ENCODE results near the gene BOC.

Gene BOC

DNA sequence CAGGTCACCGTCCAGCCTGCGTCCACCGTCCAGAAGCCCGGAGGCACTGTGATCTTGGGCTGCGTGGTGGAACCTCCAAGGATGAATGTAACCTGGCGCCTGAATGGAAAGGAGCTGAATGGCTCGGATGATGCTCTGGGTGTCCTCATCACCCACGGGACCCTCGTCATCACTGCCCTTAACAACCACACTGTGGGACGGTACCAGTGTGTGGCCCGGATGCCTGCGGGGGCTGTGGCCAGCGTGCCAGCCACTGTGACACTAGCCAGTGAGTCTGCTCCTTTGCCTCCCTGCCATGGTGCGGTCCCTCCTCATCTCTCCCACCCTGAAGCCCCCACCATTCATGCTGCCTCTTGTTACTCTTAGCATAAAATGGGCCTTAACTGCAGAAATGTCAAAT is 39.2 kb downstream of the BOC start:
- DNase-seq, result no peak

DNA sequence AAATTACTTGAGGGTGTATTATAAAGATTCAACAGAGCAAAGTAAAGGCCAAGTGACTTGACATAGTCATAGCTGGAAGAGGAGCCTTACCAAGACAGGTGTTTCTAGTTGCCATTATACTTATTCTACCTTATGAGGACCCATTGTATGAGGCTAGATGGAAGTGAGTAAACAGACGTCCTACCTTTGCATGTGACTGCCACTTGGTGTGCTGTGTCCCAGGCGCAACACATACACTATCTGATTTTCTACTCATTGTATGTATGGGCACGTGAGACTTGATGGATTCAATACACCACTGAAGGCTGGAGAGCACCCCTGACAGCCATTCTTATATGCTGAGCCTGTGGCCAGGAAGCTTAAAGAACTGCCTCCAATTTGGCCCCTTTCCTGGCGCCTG is 40.5 kb downstream of the BOC start:
- peak; percentile 17 for DNase-seq

DNA sequence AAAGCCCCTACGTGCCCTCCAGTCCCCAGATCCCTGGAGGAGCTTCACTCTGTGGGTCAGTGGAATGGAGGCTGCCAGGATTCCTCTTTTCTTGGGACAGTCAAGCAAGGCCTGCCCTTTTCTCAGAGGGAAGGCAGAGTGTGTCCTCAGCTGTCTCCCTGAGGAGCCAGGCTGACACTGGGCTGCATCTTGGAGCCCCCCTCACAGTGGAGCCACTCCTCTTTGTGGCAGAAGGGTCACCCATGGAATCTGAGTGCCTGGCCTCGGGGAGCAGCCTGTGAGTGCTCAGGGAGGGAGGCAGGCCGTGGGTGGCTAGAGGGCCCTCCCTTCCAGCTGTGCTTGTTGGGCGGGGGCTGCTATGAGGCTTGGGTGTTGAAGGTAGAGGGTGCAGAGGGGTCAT is 41.2 kb downstream of the BOC start:
- DNase-seq, result no peak

DNA sequence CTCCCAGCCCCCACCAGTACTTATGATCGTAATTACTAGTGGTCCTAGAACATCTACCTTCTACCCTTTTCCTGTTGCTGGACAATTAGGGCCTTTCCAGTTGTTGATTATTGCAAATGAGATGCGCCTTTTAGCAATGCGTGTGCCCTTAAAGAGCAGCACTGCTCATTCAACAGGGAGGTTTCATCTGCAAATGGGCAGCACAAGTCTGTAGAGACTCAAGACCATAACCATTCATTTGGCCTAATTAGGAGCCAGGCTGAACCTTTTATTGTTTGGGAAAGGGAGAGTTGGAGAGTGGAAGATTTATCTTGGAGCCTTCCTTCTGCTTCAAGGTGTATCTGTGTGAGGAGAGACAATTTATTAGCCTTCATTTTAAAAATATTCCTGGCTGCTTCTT is 42.3 kb downstream of the BOC start:
- DNase-seq, result no peak

DNA sequence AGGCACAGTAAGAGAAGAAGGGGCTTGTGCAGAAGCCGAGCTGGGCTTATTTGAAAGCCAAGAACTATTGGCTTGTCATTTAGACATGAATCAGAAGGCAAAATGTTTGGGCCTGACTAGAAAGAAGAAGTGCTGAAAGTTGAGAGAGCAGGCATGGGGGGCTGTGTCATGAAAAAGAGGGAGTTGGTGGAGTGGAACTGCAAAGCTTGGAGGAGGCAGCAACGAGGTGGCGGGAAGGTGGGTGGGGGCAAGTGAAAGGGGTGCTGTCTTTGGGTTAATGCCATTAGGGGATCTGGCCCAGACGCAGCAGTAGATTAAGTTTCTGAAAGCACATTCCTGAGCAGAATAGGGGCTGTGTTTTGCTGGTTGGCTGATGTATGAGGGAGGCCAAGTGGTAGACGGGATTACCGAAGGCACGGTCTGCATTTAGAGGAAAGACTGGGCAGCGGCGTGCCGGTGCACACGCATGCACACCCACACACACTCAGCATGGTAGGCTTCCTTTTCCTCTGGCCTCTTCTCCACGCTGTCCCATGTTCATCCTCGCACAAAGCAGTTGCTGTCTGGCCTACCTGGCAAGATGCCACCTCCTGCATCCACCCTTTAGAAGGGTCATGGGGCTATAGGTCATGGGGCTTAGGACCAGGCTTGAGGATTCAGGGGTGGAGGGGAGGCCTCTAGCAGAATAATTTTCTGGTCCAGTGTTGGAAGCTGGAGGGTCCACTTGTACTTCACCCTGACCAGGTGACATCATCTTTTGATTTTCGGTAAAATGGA is 43.0 kb downstream of the BOC start:
- DNase-seq, result peak; percentile 89

DNA sequence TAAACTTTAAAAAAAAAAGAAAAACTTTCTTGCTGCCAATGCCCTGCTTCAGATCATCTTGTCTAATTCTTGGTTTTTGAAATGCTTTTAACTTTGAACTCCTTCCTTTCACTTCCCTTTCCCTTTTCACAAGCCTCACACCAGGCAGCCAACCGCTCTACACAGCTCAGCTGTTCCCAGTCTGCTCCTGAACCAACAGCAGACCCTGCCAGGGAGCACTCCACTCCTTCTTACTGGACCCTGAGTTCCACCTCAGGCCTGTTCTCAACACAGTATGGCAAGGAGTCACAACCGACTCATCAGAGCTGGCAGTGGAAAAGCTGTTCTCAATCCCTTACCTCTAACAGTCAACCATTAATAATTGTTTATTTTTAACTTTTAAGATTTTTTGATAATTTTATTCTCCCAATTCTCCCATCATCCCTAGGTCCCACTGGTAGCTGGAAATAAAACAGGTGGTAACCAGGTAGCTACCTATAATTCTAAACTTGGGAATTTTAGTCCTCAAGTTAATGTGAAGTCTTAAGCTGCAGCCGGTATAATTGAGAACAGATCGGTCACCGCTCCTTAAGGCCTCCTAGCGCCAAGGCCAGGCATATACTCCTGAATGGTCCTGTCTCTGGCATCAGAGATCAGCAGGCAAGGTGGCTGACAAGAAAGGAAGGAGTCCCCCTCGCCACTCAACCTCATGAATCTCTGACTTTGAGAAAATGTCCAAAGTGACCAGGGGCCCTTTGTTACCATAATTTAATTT is 43.9 kb downstream of the BOC start:
- DNase-seq, result no peak

DNA sequence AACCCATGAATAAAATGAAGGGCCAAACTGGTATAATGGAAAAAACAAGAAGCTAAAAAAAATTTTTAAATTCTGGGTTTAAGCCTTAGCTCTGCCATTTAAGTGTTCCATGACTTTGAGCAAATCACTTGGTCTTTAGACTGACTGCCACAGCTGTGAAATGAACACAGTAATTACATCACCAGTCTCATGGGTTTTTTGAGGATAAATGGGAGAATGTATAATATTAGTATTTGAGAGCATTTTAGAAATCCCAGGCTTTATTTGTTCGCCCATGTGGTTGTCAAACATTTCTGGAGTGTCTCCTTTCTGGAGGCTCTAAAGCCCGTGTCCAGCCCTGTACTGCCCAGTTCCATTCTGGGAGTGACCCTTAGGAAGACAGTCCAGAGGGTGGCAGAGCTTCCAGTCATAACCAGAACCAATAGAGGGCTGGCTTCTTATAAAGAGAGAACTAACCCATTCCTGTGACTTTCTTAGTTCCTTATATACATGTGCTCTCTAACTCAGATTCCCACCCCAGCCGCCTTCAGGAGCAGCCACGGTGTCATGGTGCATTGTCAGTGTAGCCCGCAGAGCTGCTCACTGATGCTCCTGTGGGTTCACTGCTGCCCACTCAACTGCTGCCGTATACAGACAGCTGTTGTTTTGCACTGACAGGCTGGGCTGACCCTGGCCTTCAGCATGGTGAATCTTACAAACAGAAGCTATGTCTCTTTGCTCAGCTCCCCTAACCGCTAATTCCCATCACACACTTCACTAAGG is 44.7 kb downstream of the BOC start:
- DNase-seq, result no peak

DNA sequence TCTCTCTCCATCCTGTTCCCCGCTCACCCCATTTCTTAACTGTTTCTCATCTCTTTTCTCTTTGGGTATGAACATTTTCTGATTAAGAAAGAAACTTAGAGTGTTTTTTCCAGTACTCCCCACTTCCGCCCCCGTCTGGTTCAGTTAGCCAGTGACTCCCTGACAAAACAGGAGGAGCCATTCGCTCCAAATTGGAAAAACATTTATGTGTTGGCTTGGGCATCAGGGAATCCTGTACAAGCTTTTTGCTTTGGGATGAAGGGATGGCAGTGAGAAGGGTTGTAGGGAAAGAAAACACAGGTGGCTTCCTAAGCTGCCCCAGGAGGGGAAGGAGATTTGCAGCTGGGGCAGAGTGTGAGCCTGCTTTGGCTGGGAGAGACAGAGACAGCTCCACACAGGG is 47.0 kb downstream of the BOC start:
- DNase-seq, result peak; percentile 28

DNA sequence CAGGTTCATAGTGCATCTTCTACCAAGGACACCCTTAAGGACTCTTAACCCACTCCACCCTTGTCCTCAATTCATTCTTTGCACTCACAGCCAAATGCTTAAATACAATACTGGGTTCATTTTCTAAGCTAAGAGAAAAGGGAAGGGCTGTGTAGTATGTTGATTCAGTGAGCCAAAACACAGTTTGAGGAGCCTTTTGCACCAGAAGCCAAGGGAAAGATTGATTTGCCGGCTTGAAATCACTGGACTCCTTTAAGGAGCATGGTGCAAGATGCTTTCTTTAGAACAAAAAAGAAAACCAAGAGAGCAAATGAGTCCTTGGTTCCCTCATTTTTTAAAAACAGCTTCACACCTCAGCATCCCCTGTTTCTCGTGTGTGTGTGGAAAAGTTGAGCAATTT is 47.8 kb downstream of the BOC start:
- DNase-seq, result no peak

DNA sequence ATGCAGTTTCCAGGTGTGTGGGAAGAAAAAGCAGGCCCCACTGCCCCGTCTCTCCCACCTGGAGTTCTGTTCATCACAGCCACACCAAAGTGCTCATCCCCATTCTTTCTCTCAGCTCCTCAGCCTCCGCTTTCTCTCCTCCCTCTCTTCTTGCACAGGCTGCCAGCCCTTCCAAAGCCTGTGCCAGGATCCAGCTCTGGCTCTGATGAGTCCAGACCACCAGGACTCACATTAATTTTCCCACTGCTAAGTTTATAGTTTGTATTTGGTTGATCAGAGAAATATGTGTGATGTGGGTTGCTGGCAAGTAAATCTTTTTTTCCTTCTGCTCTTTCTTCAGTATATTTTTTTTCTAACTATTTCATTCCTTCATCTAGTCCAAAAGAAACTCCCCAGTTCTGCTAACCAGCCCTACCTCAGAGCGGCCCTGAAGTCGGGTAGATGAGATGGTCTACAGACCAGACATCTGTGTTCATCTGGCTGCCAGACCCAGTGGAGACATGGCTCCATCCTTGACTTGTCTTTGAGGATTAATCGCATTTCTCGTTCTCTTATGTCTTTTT is 49.8 kb downstream of the BOC start:
- no peak for DNase-seq

DNA sequence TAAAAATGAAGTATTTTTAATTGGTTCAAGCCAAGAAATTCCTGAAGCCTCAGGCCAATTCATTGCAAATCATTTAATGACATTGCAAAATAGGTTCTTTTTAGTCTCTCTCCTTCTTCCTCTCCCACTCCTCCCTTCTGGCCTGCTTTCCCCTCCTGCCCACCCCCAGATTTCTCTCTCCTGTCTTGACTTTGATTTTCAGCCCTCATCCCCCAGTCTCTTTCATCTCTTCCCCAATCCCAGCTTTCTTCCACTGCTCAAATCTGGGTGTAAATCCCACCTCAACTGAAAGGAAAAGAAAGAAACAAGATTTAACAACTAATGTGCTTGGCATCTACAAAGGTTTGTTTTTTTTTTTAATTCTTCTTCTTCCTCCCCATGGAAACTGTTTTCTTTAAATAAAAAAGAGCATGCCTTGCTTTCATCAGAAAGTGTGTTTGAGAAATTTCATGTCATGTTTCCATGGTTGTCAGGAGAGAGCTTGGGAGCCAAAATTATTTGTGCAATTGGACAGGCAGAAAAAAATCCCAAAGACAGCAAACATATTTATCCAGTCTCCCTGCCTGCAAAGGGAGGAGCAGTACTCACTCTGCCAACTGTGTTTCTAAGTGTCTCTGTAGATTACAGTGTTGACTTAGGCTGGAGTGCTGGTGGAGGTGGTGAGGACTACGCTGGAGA is 50.4 kb downstream of the BOC start:
- no peak for DNase-seq

DNA sequence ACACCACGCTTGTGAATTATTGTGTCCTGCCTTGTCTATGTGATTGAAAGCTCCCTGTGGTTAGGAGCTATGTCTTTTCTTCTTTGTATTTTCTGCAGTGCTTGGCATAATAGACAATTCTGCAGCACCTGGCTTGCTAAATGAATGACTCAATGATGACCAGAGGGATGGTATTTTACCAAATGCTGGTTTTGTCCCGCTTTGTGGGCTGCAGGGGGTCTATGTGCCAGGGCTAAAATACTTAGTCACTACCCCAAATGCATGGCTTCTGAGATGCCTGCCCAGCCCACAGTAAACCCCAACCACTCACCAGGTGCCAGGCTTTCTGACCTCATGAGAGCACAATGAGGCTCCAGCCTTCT is 50.9 kb downstream of the BOC start:
- no peak for DNase-seq

DNA sequence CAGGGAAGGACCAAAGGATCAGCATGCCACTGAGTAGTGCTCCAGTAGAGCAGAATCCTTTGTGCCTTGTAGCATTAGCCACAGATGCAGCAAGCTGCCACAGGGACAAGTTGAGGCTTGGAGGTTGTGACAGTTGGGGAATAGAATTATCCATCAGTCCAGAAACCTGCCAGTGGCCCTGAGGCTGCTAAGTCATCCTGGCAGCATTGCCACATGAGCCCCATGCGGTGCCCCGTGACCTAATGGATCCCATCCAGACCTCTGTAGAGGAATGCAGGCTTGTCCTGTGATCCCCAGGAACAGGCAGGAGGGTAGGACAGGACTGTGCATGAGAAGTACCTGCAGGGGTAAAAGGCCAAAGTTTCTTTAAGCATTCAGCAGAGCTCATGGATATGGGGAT is 51.7 kb downstream of the BOC start:
- DNase-seq, result peak; percentile 32

DNA sequence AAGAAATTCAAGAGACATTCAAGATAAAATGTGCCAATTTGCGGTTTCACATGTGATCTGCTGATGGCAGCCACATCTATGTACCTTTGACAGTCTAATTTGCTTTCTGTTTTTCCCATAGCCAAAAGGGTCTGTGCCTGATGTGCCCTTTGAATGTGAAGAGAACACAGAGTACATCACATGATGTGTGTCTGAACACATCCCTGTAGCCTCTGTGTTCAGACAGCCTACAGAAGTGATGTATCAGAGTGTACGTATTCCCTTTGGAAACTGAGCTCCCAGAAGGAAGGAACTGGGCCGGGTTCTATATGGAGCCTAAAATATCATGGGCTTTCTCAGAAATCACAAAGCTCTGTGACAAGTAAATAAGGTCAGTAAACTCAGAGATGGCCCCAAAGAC is 52.4 kb downstream of the BOC start:
- peak; percentile 77 for DNase-seq

DNA sequence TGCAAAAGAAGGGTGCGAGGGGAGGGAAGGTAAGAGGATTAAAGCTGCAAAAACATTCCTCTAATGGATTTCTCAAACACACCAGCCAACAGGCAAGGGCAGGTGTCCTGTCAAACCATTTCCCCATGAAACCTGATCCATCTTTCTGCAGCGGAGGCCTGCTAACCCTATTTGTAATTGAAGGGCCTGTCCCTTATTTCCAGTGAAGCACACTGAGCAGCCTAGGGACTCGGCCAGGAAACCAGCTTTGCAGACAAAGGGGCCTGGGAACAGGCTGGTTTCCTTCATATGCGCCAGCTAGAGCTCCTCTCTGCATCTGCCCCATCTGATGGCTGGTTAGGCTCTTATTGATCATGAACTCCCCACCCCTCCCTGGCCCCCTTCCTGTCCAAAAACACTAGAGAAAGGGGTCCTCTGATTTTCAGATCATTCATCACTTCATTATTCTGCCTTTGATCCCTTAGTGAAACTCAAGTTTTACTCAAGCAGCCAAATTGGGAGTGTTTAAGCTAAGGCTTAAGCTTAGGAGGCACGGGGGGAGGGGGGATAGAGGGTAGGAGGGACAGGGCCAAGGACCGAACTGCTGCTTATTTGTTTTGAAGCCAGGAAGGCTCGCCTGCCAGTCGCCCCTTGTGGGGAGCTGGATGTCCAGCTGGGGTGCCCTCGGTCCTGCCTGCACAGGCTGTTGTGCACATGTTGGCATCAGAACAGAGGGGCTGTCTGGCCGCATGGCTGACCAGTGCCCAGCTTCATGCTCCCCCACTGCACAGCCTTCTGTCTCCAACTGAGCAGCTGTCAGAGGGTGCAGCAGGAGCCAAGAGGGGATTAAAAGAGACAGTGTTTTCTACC is 53.1 kb downstream of the BOC start:
- DNase-seq, result peak; percentile 98

DNA sequence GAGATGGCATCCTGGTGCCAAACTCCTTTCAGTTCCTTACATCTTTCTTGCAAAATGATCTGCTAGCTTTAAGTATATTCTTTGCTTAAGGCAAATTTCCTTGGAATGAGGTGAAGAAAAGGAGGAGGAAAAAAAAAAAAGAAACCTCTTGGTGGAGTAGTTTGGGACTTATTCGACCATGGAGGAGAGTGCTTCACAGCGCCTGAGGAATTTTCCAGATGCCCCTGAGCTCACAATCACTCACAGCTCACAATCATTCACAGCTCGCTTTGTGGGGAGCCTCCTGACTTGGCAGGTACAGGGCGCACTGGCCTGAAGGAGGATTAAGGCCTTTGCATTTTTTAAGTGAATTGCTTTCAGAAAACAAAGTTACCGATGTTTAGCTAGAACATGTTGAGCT is 53.9 kb downstream of the BOC start:
- DNase-seq, result peak; percentile 50

DNA sequence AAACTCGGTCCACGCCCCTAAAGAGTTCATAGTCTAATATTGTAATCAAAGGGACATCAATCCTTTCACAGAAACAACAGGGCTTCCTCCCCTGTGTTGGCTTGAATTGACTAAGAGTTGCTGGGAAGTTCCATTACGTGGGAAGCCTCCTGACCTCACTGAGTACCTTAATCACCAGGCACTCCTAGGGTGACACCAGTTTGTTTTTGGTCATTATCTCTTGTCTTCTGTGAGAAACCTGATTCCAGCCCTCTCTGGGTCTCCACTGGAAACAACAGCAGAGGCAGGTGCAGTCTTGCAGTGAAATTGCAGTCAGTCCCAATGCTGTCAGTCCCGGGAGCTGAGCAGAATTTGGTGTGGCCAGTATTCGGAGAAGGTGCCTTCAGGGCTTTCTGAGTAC is 55.4 kb downstream of the BOC start:
- DNase-seq, result no peak

DNA sequence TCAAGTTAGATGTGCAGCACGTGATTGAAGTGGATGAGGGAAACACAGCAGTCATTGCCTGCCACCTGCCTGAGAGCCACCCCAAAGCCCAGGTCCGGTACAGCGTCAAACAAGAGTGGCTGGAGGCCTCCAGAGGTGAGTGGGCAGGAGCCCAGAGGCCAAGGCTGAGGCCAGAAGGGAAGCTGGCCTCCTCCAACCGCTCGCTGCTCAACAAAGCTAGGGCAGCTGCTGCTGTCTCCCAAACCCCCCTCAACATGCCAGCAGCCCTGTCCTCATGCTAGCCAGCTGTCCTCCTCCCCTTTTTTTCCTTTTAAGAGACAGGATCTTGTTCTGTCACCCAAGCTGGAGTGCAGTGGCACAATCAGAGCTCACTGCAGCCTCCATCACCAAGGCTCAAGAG is 57.0 kb downstream of the BOC start:
- DNase-seq, result no peak

DNA sequence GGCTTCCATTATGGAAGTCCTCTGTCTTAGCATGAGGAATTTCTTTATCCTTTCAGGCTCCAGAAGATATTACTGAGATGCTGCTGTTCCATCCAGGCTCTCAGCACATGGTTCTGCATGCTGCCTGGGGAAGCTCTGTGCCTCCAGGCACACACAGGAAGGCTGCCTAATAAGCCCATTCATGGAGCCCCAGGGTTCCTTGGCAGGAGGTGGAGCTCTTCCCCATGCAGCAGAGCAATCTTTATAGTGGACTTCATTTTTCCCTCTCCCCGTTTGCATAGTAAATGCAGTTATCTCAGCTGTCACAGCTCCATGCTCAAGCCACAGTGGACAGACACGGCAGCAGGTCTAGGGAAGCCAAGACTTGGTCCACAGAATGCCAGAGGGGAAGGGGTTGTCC is 57.6 kb downstream of the BOC start:
- DNase-seq, result peak; percentile 19

DNA sequence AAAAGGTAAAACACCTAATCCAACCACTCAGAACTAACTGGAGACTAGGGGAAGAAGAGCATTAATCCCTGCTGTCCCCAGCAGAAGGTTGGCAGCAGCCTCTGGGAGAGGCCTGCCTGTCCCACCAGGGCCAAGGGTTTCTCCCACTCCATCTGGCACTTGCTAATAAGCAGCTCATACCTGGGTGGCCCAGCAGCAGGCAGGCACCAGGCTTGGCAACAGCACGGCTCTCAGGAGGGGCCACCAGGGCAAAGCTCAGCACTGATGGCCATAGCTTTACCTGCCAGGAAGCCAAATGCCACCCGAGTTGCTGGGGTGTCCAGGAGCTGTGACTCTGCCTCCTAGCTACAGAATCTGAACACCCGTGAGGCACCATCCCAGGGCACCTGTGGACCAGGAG is 58.3 kb downstream of the BOC start:
- peak; percentile 79 for DNase-seq

DNA sequence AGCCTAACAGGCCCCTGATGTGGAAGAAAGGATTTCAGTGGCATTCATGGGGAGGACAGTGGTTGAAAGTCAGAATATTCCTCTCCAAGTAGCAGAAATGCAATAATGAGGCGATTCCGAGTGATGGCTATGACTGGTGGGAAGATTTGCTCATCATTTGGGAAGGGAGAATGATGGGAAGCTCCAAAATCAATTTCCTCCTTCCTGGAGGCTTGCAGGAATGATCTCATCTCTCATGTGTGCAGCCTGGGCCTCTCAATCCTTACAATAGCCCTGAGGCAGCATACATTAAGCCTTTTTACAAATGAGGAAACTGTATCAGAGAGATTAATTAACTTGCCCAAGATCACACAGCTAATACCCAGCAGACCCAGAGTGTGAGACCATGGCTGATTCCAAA is 58.7 kb downstream of the BOC start:
- DNase-seq, result peak; percentile 26

DNA sequence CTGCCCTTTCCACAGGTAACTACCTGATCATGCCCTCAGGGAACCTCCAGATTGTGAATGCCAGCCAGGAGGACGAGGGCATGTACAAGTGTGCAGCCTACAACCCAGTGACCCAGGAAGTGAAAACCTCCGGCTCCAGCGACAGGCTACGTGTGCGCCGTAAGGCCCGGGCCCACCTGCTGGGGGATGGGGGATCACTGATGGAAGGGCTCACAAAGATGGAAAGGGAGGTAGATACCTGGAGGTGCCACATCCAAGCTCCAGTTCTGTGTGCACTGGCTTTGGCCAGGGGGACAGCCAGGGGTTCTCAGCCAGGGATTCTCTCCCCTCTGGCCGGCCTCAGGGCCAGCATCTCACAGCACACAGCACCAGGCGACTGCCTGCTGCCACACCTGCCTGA is 59.4 kb downstream of the BOC start:
- DNase-seq, result no peak
